Astrocyte of the spinal cord (primary cell): Measurements from ENCODE around the gene CPNE8.

ENCODE experiments used
- DNase-seq: peaks from one replicate; pipeline ENCODE4 v3.0.0; 2011; ENCODE audit warnings: low read depth, low spot score
- H3K4me3 ChIP-seq: 2 replicates; pipeline ENCODE4 v1.5.1; 2011; ENCODE audit warnings: low read depth, mild to moderate bottlenecking, low read length, moderate library complexity
- CTCF ChIP-seq: IDR thresholded peaks from 2 replicates; pipeline ENCODE4 v1.5.1; 2012; ENCODE audit warnings: low read depth, mild to moderate bottlenecking, low read length, inconsistent platforms
- in situ Hi-C: cut with HindIII; loops from 2 replicates; pipeline ENCODE4 v1.10.0; 2017; ENCODE audit warnings: low sequenced_read_pairs

The CPNE8 gene

GRCh38 chr12:38629064-38629463 lies 276.3 kb downstream of the CPNE8 start:
- DNase-seq: no peak
- TF ChIP-seq CTCF: no peak
- H3K4me3 ChIP-seq: no peak overlapping the region
- in situ Hi-C loops: no loop called here

DNA sequence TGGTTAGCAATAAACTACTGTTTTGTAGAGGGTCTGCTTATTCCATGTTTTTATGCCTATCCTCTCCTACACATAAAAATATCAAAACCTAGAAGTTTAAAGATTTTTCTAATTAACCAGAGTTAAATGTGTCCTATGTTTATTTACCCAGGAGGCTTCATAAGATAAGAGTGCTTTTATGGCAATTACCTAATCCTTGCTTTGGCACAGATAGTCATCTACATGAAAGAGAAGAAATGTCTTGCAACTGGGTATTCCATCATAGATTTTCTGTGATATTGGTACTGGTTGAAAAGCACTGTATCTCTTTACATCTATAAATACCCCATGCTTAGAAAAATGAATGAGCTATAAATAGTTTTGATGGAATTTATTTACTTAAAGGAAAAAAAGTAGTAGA lies 277.1 kb downstream of the CPNE8 start:
- DNase-seq: no peak
- no peak for TF ChIP-seq CTCF
- in situ Hi-C loops: no loop called here
- no peak overlapping the region for H3K4me3 ChIP-seq

- in situ Hi-C loops: no loop called here
- no peak overlapping the region for H3K4me3 ChIP-seq
- TF ChIP-seq CTCF: no peak
Observed at GRCh38 chr12:38625306-38625705, 280.1 kb downstream of the CPNE8 start.

DNA sequence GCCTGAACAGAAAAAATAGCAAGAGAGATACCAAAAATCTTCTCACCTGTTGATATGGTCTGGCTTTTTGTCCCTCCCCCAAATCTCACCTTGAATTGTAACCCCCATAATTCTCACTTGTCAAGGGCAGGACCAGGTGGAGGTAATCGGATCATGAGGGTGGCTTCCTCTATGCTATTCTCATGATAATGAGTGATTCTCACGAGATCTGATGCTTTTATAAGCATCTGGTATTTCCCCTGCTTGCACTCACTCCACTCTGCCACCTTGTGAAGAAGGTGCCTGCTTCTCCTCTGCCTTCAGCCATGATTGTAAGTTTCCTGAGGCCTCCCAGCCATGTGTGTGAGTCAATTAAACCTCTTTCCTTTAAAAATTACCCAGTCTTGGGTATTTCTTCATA lies 291.2 kb downstream of the CPNE8 start:
- no peak for TF ChIP-seq CTCF
- no peak for DNase-seq
- in situ Hi-C loops: no loop called here
- no peak overlapping the region for H3K4me3 ChIP-seq

More at GRCh38 chr12:38625306-38625705, 280.1 kb downstream of the CPNE8 start:
- DNase-seq: no peak

DNA sequence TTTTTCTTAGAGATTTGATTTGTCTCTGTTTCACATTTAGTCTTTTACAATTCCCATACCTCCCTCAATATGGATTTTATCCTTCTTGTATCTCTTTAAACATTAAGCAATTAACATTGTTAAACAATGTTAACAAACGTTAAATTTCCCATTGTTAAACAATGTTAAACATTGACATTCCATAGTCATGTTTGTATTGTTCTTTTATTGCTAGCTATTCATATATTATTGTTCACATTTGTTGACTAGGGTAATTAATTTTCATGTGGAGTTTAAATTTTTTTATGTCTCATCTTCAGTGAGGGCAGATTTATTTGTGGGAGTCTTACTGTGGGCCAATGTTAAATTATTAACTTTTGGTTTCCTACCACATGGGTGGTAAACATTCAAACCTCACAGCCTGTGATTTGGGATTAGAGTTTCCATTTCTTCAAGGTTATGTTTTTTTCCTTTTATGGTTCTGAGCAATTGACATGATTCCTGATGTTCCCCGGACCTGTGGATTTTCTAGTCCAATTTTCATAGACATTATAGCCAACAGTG lies 294.5 kb downstream of the CPNE8 start:
- in situ Hi-C loops: no loop called here
- DNase-seq: no peak
- no peak for TF ChIP-seq CTCF

GRCh38 chr12:38607295-38607694 lies 298.1 kb downstream of the CPNE8 start:
- no peak for TF ChIP-seq CTCF
- no peak for DNase-seq
- in situ Hi-C loops: no loop called here
- no peak overlapping the region for H3K4me3 ChIP-seq

More for the DNA sequence above, 294.5 kb downstream of the CPNE8 start:
- H3K4me3 ChIP-seq: no peak overlapping the region
